Upper lobe of right lung (tissue), 1 donor: Measurements from ENCODE around the gene FCN1. TPM values are rescaled to one million over a fixed set of nuclear protein-coding genes. Genes with fewer than 3 reads are reported as not detected.

Experiments
- ATAC-seq: fragments of 200-7000 bp; cut with Tn5 transposase; one replicate; pipeline ENCODE4 v1.9.1; 2020; ENCODE audit warnings: mild to moderate bottlenecking, moderate library complexity
- DNase-seq: peaks from one replicate; pipeline ENCODE4 v3.0.0-alpha.2; 2020
- H3K27ac ChIP-seq: fragments of 200-600 bp; one replicate; pipeline ENCODE4 v1.8.0; 2022
- H3K27me3 ChIP-seq: fragments of 200-600 bp; one replicate; pipeline ENCODE4 v1.8.0; 2022; ENCODE audit warnings: mild to moderate bottlenecking
- H3K36me3 ChIP-seq: fragments of 200-600 bp; one replicate; pipeline ENCODE4 v1.8.0; 2022
- H3K4me1 ChIP-seq: fragments of 200-600 bp; one replicate; pipeline ENCODE4 v1.8.0; 2022
- H3K4me3 ChIP-seq: fragments of 200-600 bp; one replicate; pipeline ENCODE4 v1.8.0; 2022; ENCODE audit warnings: mild to moderate bottlenecking
- H3K9me3 ChIP-seq: fragments of 200-600 bp; one replicate; pipeline ENCODE4 v1.8.0; 2022
- CTCF ChIP-seq: fragments of 200-600 bp; IDR thresholded peaks from one replicate; pipeline ENCODE4 v1.8.0; 2022; ENCODE audit warnings: antibody characterized with exemption
- intact Hi-C: fragments of 100-400 bp; cut with DNase I; formaldehyde crosslinking; loops from one replicate; pipeline ENCODE4 v1.11.0; 2022
- total RNA-seq: library from RNA; stranded (reverse); fragmentation: NEBNext Ultra II Directional; extraction: Animal tissue kit (Norgen Biotek cat#: 25700); gene quantifications from one replicate; pipeline ENCODE4 v1.2.1, GENCODE V29; 2021
- donor health status: DM: no; HTN: yes; CAD: no; lungs with severe emphysema.

The FCN1 gene
- total RNA-seq, 1 donor from 2014 or later, result 63.0 TPM

- Histone ChIP-seq H3K4me3 (no peak overlapping the region), H3K27ac (no peak overlapping the region), H3K9me3 (no peaks in the 10 kb centered on the region), H3K4me1 (no peaks in the 10 kb centered on the region), H3K27me3 (no peaks in the 10 kb centered on the region), H3K36me3 (no peaks in the 10 kb centered on the region)
- no peak for ATAC-seq
- peak; percentile 50 for DNase-seq
- TF ChIP-seq CTCF, result no peak
- intact Hi-C loops, result no loop called here
Observed at GRCh38 chr9:134955801-134956200, 38.1 kb upstream of the FCN1 start.

GRCh38 chr9:134955156-134955555 lies 37.4 kb upstream of the FCN1 start:
- H3K4me1 ChIP-seq, result no peaks in the 10 kb centered on the region
- no peak overlapping the region for H3K4me3 ChIP-seq
- no peak for TF ChIP-seq CTCF
- intact Hi-C loops, result no loop called here
- no peak overlapping the region for H3K27ac ChIP-seq
- H3K9me3 ChIP-seq, result no peaks in the 10 kb centered on the region
- H3K27me3 ChIP-seq, result no peaks in the 10 kb centered on the region
- no peak for ATAC-seq
- no peaks in the 10 kb centered on the region for H3K36me3 ChIP-seq
- peak; percentile 39 for DNase-seq

DNA sequence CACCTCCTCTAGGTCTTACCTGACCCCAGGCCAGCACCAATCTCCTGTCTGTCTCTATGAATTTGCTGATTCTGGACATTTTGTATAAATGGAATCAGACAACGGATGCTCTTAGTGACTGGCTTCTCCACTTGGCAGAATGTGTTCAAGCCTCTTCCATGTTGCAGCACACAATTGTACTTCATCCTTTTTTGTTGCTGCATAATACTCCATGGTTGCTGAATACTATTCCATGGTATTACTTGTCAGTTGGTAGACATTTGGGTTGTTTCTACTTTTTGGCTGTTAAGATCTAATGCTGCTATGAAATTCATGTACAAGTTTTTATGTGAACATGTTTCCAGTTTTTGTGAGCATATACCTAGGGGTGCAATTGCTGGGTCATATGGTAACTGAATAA lies 34.3 kb upstream of the FCN1 start:
- Histone ChIP-seq H3K36me3 (no peaks in the 10 kb centered on the region), H3K9me3 (no peaks in the 10 kb centered on the region), H3K4me1 (no peaks in the 10 kb centered on the region), H3K4me3 (no peak overlapping the region), H3K27ac (no peak overlapping the region), H3K27me3 (no peaks in the 10 kb centered on the region)
- no peak for TF ChIP-seq CTCF
- DNase-seq (no peak), ATAC-seq (no peak)
- intact Hi-C loops, result no loop called here

DNA sequence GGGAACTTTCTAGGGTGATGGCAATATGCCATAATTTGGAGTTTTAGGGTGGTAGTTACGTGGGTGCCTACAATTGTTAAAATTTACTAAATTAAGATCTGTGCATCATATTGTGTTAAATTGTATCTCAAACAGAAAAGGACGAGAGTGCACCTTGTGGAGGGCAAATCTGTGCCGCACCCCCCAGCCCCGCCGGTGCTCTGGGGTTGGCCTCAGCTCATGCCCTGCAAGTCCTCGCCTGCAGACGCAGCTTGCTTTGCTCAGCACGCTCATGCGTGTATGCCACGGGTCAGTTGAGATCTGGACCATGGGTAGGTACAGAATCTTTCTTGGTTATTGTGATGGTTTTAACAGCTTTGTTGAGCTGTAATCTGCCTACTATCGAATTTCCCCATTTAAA lies 33.7 kb upstream of the FCN1 start:
- no peaks in the 10 kb centered on the region for H3K9me3 ChIP-seq
- intact Hi-C loops, result no loop called here
- H3K27me3 ChIP-seq, result no peaks in the 10 kb centered on the region
- no peak for TF ChIP-seq CTCF
- H3K36me3 ChIP-seq, result no peaks in the 10 kb centered on the region
- no peak overlapping the region for H3K4me3 ChIP-seq
- no peaks in the 10 kb centered on the region for H3K4me1 ChIP-seq
- H3K27ac ChIP-seq, result no peak overlapping the region
- ATAC-seq (no peak), DNase-seq (peak; percentile 46)

- Histone ChIP-seq H3K4me3 (no peak overlapping the region), H3K27me3 (no peaks in the 10 kb centered on the region), H3K4me1 (no peaks in the 10 kb centered on the region), H3K27ac (no peak overlapping the region), H3K9me3 (no peaks in the 10 kb centered on the region), H3K36me3 (no peaks in the 10 kb centered on the region)
- DNase-seq (peak; percentile 59), ATAC-seq (no peak)
- TF ChIP-seq CTCF, result no peak
- intact Hi-C loops, result no loop called here
Observed at GRCh38 chr9:134950386-134951210, 32.9 kb upstream of the FCN1 start.
